Panc1 (cell line): ENCODE results near the gene RAX2. TPM values are rescaled to one million over a fixed set of nuclear protein-coding genes. Genes with fewer than 3 reads are reported as not detected.

Experiments
- ATAC-seq: fragments of 200-7000 bp; cut with Tn5 transposase; 2 replicates; pipeline ENCODE4 v1.9.1; 2020; ENCODE audit warnings: mild to moderate bottlenecking, moderate library complexity
- BruUV-seq: library from RNA; stranded (reverse); fragments of 400-500 nt; replicated peaks from 2 replicates; lab custom pipeline; 2021; lab: Mats Ljungman, UMichigan
- CTCF ChIA-PET: fragments of 300-600 bp; sonication (Branson Sonifier 250); formaldehyde crosslinking; loops from one replicate; lab custom pipeline; 2022; ENCODE audit warnings: antibody characterized with exemption; lab: Charles Lee
- POLR2A ChIA-PET: fragments of 300-600 bp; sonication (Branson Sonifier 250); formaldehyde crosslinking; loops from one replicate; lab custom pipeline; 2022; ENCODE audit warnings: antibody characterized with exemption; lab: Charles Lee
- DNase-seq: peaks from one replicate; pipeline ENCODE4 v3.0.0-alpha.2; 2010; ENCODE audit warnings: low read depth, low spot score
- H3K27ac ChIP-seq: 2 replicates; pipeline ENCODE4 v1.5.1; 2011; ENCODE audit warnings: mild to moderate bottlenecking, low read length, inconsistent platforms
- H3K27me3 ChIP-seq: fragments of 200-500 bp; sonication (Bioruptor generic); 2 replicates; pipeline ENCODE4 v1.6.0; 2014; ENCODE audit warnings: low read length, inconsistent platforms; ENCODE audit not compliant: control insufficient read depth, insufficient read depth
- H3K36me3 ChIP-seq: fragments of 200-500 bp; sonication (Bioruptor generic); 2 replicates; pipeline ENCODE4 v1.5.1; 2014; ENCODE audit warnings: inconsistent platforms, mild to moderate bottlenecking, low read length, moderate library complexity; ENCODE audit not compliant: control insufficient read depth, insufficient read depth
- H3K4me1 ChIP-seq: 2 replicates; pipeline ENCODE4 v1.5.1; 2011; ENCODE audit warnings: inconsistent platforms, mild to moderate bottlenecking, low read length, moderate library complexity; ENCODE audit not compliant: control insufficient read depth, insufficient read depth
- H3K4me3 ChIP-seq, 2 experiments: 2 replicates each; pipeline ENCODE4 v1.5.1; 2011 to 2012; ENCODE audit warnings: low read depth in 2 of 2, low read length in 2 of 2, mild to moderate bottlenecking in 2 of 2, inconsistent platforms in 1 of 2, moderate library complexity in 1 of 2
- H3K9me3 ChIP-seq: fragments of 200-500 bp; sonication (Bioruptor generic); 2 replicates; pipeline ENCODE4 v1.5.1; 2014; ENCODE audit warnings: low read depth, mild to moderate bottlenecking, inconsistent platforms, low read length, moderate library complexity; ENCODE audit not compliant: control insufficient read depth, insufficient read depth
- CTCF ChIP-seq: fragments of 450-650 bp; IDR thresholded peaks from 2 replicates; pipeline ENCODE4 v1.5.1; 2017; ENCODE audit warnings: mild to moderate bottlenecking
- POLR2AphosphoS5 ChIP-seq: IDR thresholded peaks from 2 replicates; pipeline ENCODE4 v1.6.1; 2012; ENCODE audit warnings: mild to moderate bottlenecking, low read depth, low read length, moderate library complexity
- REST ChIP-seq, 2 experiments: IDR thresholded peaks; 2 replicates each; pipeline ENCODE4 v1.6.1; 2011 to 2012; ENCODE audit warnings: low read depth in 2 of 2, control low read depth in 1 of 2, low read length in 1 of 2, mild to moderate bottlenecking in 1 of 2, moderate library complexity in 1 of 2; ENCODE audit not compliant: insufficient read depth in 1 of 2
- SIN3A ChIP-seq: IDR thresholded peaks from 2 replicates; pipeline ENCODE4 v1.6.1; 2012; ENCODE audit warnings: low read depth, mild to moderate bottlenecking, low read length, moderate library complexity, borderline replicate concordance; ENCODE audit not compliant: insufficient read depth
- TCF7L2 ChIP-seq: IDR thresholded peaks from 2 replicates; pipeline ENCODE4 v1.6.1; 2011; ENCODE audit warnings: mild to moderate bottlenecking, low read depth, low read length, inconsistent platforms
- in situ Hi-C: cut with HindIII; loops from 2 replicates; pipeline ENCODE4 v1.10.0; 2016; ENCODE audit warnings: low sequenced_read_pairs, low pct_unique_long_range_greater_than_20kb
- intact Hi-C: fragments of 100-400 bp; cut with micrococcal nuclease; formaldehyde crosslinking; loops from one replicate; pipeline ENCODE4 v1.10.0; 2022; ENCODE audit not compliant: unreplicated experiment
- total RNA-seq: library from RNA; stranded (reverse); gene quantifications from one replicate; pipeline ENCODE4 v1.2.1, GENCODE V29; 2021; ENCODE audit not compliant: unreplicated experiment

The RAX2 gene
- total RNA-seq, 1 experiment from 2014 or later = not detected

- no peaks in the 10 kb centered on the region for H3K27me3 ChIP-seq
- no peak overlapping the region for H3K4me3 ChIP-seq
- no TSS peak for BruUV-seq
- intact Hi-C loops (no loop called here), in situ Hi-C loops (no loop called here)
- no peak for DNase-seq
- H3K9me3 ChIP-seq = no peaks in the 10 kb centered on the region; the same call in 1 of the 2 replicates
- POLR2A ChIA-PET = no interaction called here
- peak; percentile 73 for ATAC-seq
- TF ChIP-seq CTCF = no peak
- no peak for TF ChIP-seq REST (IDR thresholded peaks at IDR 0.05; ENCODE audit: insufficient read depth in 1 of 2, low read depth in 2 of 2, low read length in 1 of 2)
- no peak for TF ChIP-seq TCF7L2
- TF ChIP-seq POLR2AphosphoS5 = no peak
- TF ChIP-seq SIN3A = no peak
- no peaks in the 10 kb centered on the region for H3K36me3 ChIP-seq
- no peak overlapping the region for H3K27ac ChIP-seq
- CTCF ChIA-PET = interaction anchor here (0.6 kb wide), 1 partner anchor 100 kb away, joined by 3 read pairs; no protein-coding TSS in a partner anchor
- no peaks in the 10 kb centered on the region; the same call in 1 of the 2 replicates for H3K4me1 ChIP-seq
Observed at GRCh38 chr19:3784607-3785450, 12.8 kb upstream of the RAX2 start.

DNA sequence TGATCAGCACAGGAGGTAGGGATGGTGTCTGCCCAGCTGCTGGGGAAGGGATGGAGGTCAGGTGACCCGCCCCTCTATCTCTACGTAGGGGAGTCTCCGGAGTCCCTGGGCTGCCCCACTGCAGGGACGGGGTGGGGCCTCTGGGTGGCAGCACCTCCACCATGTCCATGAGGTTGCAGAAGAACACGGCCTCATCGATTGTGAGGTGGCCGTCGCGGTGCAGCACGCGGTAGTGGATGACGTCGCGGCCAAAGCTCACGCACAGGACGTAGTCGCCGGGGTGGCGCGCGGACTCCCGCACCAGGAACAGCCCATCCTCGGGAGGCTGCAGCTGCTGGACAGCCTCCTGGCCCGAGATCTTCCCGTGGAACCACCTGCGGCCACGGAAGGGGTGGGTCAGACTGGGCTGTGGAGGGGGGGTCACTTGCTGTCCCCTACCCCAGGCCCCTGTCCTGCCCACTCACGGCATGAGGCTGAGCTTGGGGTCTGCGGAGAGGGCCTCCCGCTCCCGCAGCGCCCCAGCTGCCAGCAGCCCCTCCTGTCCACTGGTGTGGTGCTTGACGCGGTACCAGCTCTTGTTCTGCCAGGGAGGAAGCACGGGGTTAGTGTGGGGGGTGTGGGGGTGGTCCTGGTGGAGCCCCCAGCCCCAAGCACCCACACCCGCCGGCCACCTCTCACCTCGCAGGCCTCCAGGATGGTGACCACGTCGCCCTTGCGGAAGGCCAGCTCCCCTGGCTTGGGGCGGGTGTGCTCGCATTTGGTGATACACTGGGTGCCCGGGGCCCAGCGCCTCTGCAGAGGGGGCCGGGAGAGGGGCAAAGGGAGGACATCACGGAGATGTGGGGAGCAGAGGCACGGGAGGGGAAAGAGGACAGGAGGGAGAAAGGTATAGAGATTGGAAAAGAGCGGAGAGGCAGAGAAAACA, 11.9 kb upstream of the RAX2 start:
- ATAC-seq (peak; percentile 80), DNase-seq (no peak)
- in situ Hi-C loops = no loop called here
- ChIA-PET CTCF (interaction anchor here (0.6 kb wide), 2 partner anchors 101 to 151 kb away, joined by 3 read pairs; no protein-coding TSS in a partner anchor), POLR2A (no interaction called here)
- H3K36me3 ChIP-seq = no peaks in the 10 kb centered on the region
- H3K9me3 ChIP-seq = no peaks in the 10 kb centered on the region; the same call in 1 of the 2 replicates
- H3K27ac ChIP-seq = no peak overlapping the region
- intact Hi-C loops = no loop called here
- TF ChIP-seq REST (IDR thresholded peaks at IDR 0.05; ENCODE audit: insufficient read depth in 1 of 2, low read depth in 2 of 2, low read length in 1 of 2) = no peak
- TF ChIP-seq SIN3A = no peak
- peak; percentile 78 for TF ChIP-seq CTCF
- no peak for TF ChIP-seq POLR2AphosphoS5
- no peak for TF ChIP-seq TCF7L2
- no peaks in the 10 kb centered on the region for H3K27me3 ChIP-seq
- H3K4me3 ChIP-seq = no peak overlapping the region
- no TSS peak for BruUV-seq
- no peaks in the 10 kb centered on the region; the same call in 1 of the 2 replicates for H3K4me1 ChIP-seq
